Lung (tissue), 12 donors: Measurements from ENCODE around the gene MBTD1. TPM values are rescaled to one million over a fixed set of nuclear protein-coding genes. Genes with fewer than 3 reads are reported as not detected.

Source experiments
- ATAC-seq: fragments of 200-7000 bp; cut with Tn5 transposase; one replicate; pipeline ENCODE4 v1.9.1; 2020; ENCODE audit warnings: moderate number of reproducible peaks; ENCODE audit not compliant: insufficient read depth, low FRiP score
- DNase-seq, 3 donors: peaks; one replicate each; pipeline ENCODE4 v3.0.0-alpha.2; 2013 to 2017
- H3K27ac ChIP-seq, 2 donors: one replicate each; pipeline ENCODE4 v1.5.1; 2013; ENCODE audit warnings: mild to moderate bottlenecking in 2 of 2, moderate library complexity in 2 of 2, control low read depth in 1 of 2, inconsistent platforms in 1 of 2, low read depth in 1 of 2, low read length in 1 of 2
- H3K27me3 ChIP-seq, 3 donors: one replicate each; pipeline ENCODE4 v1.5.1; 2013; ENCODE audit warnings: low read length in 2 of 3; ENCODE audit not compliant: control insufficient read depth in 3 of 3, insufficient read depth in 3 of 3
- H3K36me3 ChIP-seq, 4 donors: one replicate each; pipeline ENCODE4 v1.5.1; 2013; ENCODE audit warnings: low read length in 4 of 4, mild to moderate bottlenecking in 1 of 4, moderate library complexity in 1 of 4; ENCODE audit not compliant: control insufficient read depth in 4 of 4, insufficient read depth in 4 of 4
- H3K4me1 ChIP-seq, 5 donors: one replicate each; pipeline ENCODE4 v1.5.1; 2013; ENCODE audit warnings: low read length in 5 of 5, mild to moderate bottlenecking in 2 of 5, moderate library complexity in 1 of 5; ENCODE audit not compliant: control insufficient read depth in 5 of 5, insufficient read depth in 5 of 5
- H3K4me3 ChIP-seq: one replicate; pipeline ENCODE4 v1.5.1; 2013; ENCODE audit warnings: mild to moderate bottlenecking, control low read depth, moderate library complexity
- H3K9ac ChIP-seq, 2 donors: one replicate each; pipeline ENCODE4 v1.5.1; 2013; ENCODE audit warnings: low read length in 2 of 2, control low read depth in 1 of 2; ENCODE audit not compliant: insufficient read depth in 1 of 2
- H3K9me3 ChIP-seq, 4 donors: one replicate each; pipeline ENCODE4 v1.5.1; 2013; ENCODE audit warnings: low read length in 3 of 4, mild to moderate bottlenecking in 1 of 4, moderate library complexity in 1 of 4; ENCODE audit not compliant: control insufficient read depth in 4 of 4, insufficient read depth in 3 of 4
- CTCF ChIP-seq: IDR thresholded peaks from 2 replicates; pipeline ENCODE4 v1.5.1; 2012; ENCODE audit warnings: mild to moderate bottlenecking; ENCODE audit errors: control extremely low read depth, extremely low read depth
- WGBS, 2 donors: extraction: QIAGEN DNeasy Blood & Tissue Kit; methylation state at CpG; one replicate each; pipeline ENCODE4 v1.1.7; 2013; 5-methylcytosine and 5-hydroxymethylcytosine counted together
- polyA plus RNA-seq, 2 donors: library from polyadenylated mRNA; stranded (reverse); fragments of 200-250 nt; gene quantifications; one replicate each; pipeline ENCODE4 v1.2.1, GENCODE V29; 2013
- total RNA-seq, 2 donors: library from RNA; depleted of rRNA in 1 of 2; stranded (reverse); fragments of >200 nt in 1 of 2; gene quantifications; one replicate each; pipeline ENCODE4 v1.2.1, GENCODE V29; 2014 to 2021
- donor health status: control.
- donor health status: control.
- donor health status: Bipolar disorder and iron deficiency.
- donor health status: healthy.
- donor health status: DM: yes; HTN: yes; CAD: no.

MBTD1 gene
- total and polyA plus RNA-seq, 4 donors: 4.3 to 79.2 (median 9.1) TPM

DNA sequence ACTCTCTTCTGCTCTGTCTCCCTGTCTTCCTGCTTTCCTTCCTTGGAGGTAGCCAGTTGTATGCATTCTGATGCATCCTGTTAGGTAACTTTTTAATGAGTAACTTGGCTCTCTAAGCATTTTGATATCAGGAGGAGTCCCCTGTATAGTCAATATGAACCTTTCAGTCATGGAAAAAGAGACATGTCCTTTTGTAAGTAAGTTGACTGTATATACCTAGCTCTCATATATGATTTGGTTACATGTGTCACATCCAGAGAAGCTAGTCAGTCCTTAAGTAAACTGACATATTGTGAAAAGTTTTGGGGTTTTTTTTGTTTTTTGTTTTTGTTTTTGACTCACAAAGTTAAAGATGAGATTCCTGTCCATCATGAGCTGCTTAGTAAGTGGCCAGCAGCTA lies 19.3 kb upstream of the MBTD1 start:
- Histone ChIP-seq H3K9ac (no peak overlapping the region), H3K36me3 (peaks cover 27 to 49% (median 36%) of the 10 kb centered on the region in 4 donors), H3K4me1 (no peaks in the 10 kb centered on the region), H3K27ac (no peak overlapping the region), H3K9me3 (no peaks in the 10 kb centered on the region), H3K27me3 (no peaks in the 10 kb centered on the region), H3K4me3 (no peak overlapping the region)
- DNase-seq (no peak), ATAC-seq (no peak)
- no peak for TF ChIP-seq CTCF

DNA sequence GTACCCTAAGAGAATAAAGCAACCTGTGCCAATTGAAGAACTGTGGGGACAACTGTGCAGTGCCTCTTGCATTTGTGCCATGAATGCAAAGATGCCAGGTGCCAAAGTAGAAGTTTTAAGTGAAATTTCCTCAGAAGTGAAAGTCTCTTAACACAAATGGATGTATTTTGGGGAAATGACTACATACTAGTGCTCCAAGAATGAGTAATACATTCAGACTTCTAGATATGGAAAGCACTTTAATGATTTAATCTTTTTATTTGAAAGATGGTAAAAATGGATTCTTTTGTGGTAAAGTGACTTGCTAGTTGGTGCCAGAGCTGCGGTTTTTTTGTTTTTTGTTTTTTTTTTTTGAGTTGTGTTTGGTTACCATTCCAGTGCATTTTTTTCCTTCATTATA lies 15.5 kb upstream of the MBTD1 start:
- no peak for TF ChIP-seq CTCF
- Histone ChIP-seq H3K36me3 (peaks cover 23 to 48% (median 32%) of the 10 kb centered on the region in 4 donors), H3K27ac (no peak overlapping the region), H3K27me3 (no peaks in the 10 kb centered on the region), H3K9me3 (no peaks in the 10 kb centered on the region), H3K9ac (no peak overlapping the region), H3K4me1 (peaks cover 0 to 3% (median 0%) of the 10 kb centered on the region in 5 donors), H3K4me3 (no peak overlapping the region)
- no peak for ATAC-seq
- no peak for DNase-seq
- 92 to 94% methylated on average over 1 of the region's 1 CpG for WGBS, 2 donors

DNA sequence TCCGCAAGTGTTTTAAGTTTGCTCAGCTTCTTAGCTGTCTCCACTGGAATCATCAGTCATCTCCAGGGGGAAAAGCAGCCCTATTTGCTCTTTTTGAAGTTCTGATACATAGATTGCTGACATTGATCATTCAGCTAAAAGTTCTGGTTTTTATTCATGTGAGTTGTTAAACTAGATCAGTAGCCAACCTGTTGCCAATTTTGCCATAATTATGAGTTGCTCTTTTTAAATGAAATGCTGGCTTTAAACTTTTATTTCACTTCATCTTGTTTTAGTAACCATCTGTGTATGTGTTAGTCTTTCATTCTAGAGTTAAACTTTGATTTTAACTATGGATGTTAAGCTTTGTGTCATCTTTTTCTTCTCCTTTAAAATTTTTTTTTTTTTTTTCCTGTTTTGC lies 13.0 kb upstream of the MBTD1 start:
- DNase-seq: no peak
- no peaks in the 10 kb centered on the region for H3K9me3 ChIP-seq
- 96 to 99% methylated on average over 1 of the region's 1 CpG for WGBS, 2 donors
- H3K4me1 ChIP-seq: peaks cover 0 to 5% (median 0%) of the 10 kb centered on the region in 5 donors
- peaks cover 21 to 39% (median 30%) of the 10 kb centered on the region in 4 donors for H3K36me3 ChIP-seq
- no peak for TF ChIP-seq CTCF
- no peak for ATAC-seq
- no peak overlapping the region for H3K27ac ChIP-seq
- H3K4me3 ChIP-seq: no peak overlapping the region
- no peaks in the 10 kb centered on the region for H3K27me3 ChIP-seq
- H3K9ac ChIP-seq: no peak overlapping the region

DNA sequence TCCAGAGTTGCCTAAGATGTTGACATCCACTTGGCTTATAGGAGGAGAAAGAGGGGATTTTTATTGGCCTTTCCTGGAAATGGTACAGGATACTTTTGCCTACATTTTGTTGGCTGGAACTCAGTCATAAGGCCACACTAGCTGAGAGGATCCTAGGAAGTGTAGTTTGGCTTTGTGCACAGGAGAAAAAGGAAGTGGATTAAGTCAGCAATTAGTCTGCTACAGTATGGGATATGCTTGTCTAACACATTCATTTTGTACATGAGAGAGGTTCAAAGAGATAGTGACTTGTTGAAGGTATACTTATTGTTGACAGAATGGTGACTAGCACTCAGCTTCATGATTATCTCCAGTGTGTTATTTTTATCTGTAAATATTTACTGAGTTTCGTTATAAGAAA lies 10.8 kb upstream of the MBTD1 start:
- Histone ChIP-seq H3K4me1 (peaks cover 0 to 5% (median 0%) of the 10 kb centered on the region in 5 donors), H3K9ac (no peak overlapping the region), H3K27ac (no peak overlapping the region), H3K4me3 (no peak overlapping the region), H3K36me3 (peaks cover 7 to 30% (median 22%) of the 10 kb centered on the region in 4 donors), H3K9me3 (no peaks in the 10 kb centered on the region), H3K27me3 (no peaks in the 10 kb centered on the region)
- WGBS, 2 donors: 39 to 71% methylated on average over 1 of the region's 1 CpG
- DNase-seq (no peak), ATAC-seq (no peak)
- no peak for TF ChIP-seq CTCF
